ENCODE measurements around the gene RAPGEF6.

- TF ChIP-seq, protein P1, sequence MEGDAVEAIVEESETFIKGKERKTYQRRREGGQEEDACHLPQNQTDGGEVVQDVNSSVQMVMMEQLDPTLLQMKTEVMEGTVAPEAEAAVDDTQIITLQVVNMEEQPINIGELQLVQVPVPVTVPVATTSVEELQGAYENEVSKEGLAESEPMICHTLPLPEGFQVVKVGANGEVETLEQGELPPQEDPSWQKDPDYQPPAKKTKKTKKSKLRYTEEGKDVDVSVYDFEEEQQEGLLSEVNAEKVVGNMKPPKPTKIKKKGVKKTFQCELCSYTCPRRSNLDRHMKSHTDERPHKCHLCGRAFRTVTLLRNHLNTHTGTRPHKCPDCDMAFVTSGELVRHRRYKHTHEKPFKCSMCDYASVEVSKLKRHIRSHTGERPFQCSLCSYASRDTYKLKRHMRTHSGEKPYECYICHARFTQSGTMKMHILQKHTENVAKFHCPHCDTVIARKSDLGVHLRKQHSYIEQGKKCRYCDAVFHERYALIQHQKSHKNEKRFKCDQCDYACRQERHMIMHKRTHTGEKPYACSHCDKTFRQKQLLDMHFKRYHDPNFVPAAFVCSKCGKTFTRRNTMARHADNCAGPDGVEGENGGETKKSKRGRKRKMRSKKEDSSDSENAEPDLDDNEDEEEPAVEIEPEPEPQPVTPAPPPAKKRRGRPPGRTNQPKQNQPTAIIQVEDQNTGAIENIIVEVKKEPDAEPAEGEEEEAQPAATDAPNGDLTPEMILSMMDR (IDR thresholded peaks at IDR 0.05; ENCODE audit: borderline replicate concordance, extremely low read depth, low read length, poor library complexity, severe bottlenecking): no peak
- TF ChIP-seq EZH2 (IDR thresholded peaks at IDR 0.05; ENCODE audit: borderline replicate concordance, low read depth, low read length, severe bottlenecking): no peak
Observed at GRCh38 chr5:131633830-131634229, 1.2 kb downstream of the RAPGEF6 start.

Measured in DND-41 (cell line).